ENCODE results near the gene STAC3. TPM values are rescaled to one million over a fixed set of nuclear protein-coding genes. Genes with fewer than 3 reads are reported as not detected.

The STAC3 gene
- total RNA-seq, 1 experiment from 2014 or later = 2.5 TPM

DNA sequence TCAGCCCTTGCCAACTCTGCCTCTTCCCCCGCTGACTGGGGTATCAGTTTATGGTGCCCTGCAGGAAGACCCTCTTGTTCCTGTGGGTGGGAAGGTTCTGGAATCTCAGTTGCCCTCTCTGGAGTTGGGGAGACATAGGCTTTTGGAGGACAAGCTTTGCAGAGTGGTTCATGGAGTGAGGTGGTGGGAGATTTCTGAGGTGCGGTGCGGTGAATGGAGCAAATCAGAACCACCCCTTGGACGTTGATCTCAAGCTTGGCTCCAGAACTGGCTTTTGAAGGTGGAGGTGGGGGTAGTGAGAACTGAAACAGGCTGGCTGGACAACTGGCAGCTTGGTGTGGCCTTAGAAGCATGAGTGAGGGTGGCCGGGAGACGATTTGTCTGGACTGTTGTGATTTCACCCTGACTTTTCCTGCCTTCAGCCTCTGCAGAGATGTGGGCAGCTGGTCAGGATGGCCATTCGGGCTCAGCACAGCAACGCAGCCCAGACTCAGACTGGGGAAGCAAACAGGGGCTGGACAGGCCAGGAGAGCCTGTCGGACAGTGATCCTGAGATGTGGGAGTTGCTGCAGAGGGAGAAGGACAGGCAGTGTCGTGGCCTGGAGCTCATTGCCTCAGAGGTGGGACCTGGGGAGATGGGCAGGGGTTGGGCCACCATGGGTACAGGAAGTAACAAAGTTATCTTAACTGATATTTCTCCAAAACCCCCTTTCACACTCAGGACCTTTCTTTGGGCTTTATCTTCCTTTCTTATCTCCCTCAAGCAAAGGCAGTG, 20.4 kb downstream of the STAC3 start:
- ChIA-PET CTCF (interaction anchor here (2.1 to 3.3 kb wide), 3 partner anchors 8 to 17 kb away, joined by 26 to 64 read pairs (median 27); no protein-coding TSS in a partner anchor), RAD21 (ENCODE audit: low non-redundant PET in 1 of 2, low total read pairs in 2 of 2, uncharacterized antibody in 2 of 2, unreplicated experiment in 2 of 2) (no interaction called here), POLR2A (interaction anchor here (1.2 to 2.3 kb wide), 2 partner anchors 9 to 17 kb away, joined by 5 to 16 read pairs; no protein-coding TSS in a partner anchor)
- H3K4me2 ChIP-seq (ENCODE audit: low read length) = peak overlapping the region; percentile 94
- H3K9me3 ChIP-seq (ENCODE audit: control insufficient read depth in 1 of 2, insufficient read depth in 1 of 2, low read depth in 1 of 2, low read length in 2 of 2) = no peaks in the 10 kb centered on the region
- H3K9ac ChIP-seq (ENCODE audit: low read length) = peak overlapping the region; percentile 93
- peaks cover 30% of the 10 kb centered on the region for H3K79me2 ChIP-seq (ENCODE audit: insufficient read depth, low read length)
- TF ChIP-seq, protein P1, sequence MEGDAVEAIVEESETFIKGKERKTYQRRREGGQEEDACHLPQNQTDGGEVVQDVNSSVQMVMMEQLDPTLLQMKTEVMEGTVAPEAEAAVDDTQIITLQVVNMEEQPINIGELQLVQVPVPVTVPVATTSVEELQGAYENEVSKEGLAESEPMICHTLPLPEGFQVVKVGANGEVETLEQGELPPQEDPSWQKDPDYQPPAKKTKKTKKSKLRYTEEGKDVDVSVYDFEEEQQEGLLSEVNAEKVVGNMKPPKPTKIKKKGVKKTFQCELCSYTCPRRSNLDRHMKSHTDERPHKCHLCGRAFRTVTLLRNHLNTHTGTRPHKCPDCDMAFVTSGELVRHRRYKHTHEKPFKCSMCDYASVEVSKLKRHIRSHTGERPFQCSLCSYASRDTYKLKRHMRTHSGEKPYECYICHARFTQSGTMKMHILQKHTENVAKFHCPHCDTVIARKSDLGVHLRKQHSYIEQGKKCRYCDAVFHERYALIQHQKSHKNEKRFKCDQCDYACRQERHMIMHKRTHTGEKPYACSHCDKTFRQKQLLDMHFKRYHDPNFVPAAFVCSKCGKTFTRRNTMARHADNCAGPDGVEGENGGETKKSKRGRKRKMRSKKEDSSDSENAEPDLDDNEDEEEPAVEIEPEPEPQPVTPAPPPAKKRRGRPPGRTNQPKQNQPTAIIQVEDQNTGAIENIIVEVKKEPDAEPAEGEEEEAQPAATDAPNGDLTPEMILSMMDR (IDR thresholded peaks at IDR 0.05 in 2 of 3, conservative IDR thresholded peaks at IDR 0.05 in 1 of 3; ENCODE audit: borderline replicate concordance in 1 of 3, insufficient read depth in 1 of 3, low read depth in 2 of 3, low read length in 2 of 3) = no peak
- TF ChIP-seq, protein P2, sequence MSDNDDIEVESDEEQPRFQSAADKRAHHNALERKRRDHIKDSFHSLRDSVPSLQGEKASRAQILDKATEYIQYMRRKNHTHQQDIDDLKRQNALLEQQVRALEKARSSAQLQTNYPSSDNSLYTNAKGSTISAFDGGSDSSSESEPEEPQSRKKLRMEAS (IDR thresholded peaks at IDR 0.05) = no peak
- TF ChIP-seq CBX3 (IDR thresholded peaks at IDR 0.05; ENCODE audit: low read depth) (no peak), SRF (IDR thresholded peaks at IDR 0.05; ENCODE audit: low read depth) (no peak), SP1 (IDR thresholded peaks at IDR 0.05; ENCODE audit: low read depth) (no peak), RAD21 (IDR thresholded peaks at IDR 0.05; ENCODE audit: low read depth) (no peak), YY1 (IDR thresholded peaks at IDR 0.05; ENCODE audit: extremely low read depth, insufficient replicate concordance, low read depth, low read length) (no peak), ELF1 (IDR thresholded peaks at IDR 0.05; ENCODE audit: borderline replicate concordance, low read depth) (no peak), EZH2 (IDR thresholded peaks at IDR 0.05) (no peak)
- TF ChIP-seq, protein P3, sequence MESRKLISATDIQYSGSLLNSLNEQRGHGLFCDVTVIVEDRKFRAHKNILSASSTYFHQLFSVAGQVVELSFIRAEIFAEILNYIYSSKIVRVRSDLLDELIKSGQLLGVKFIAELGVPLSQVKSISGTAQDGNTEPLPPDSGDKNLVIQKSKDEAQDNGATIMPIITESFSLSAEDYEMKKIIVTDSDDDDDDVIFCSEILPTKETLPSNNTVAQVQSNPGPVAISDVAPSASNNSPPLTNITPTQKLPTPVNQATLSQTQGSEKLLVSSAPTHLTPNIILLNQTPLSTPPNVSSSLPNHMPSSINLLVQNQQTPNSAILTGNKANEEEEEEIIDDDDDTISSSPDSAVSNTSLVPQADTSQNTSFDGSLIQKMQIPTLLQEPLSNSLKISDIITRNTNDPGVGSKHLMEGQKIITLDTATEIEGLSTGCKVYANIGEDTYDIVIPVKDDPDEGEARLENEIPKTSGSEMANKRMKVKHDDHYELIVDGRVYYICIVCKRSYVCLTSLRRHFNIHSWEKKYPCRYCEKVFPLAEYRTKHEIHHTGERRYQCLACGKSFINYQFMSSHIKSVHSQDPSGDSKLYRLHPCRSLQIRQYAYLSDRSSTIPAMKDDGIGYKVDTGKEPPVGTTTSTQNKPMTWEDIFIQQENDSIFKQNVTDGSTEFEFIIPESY (IDR thresholded peaks at IDR 0.05; ENCODE audit: extremely low read depth, insufficient replicate concordance, low read length) = no peak
- intact Hi-C loops (cut with micrococcal nuclease) = no loop called here
- BruUV-seq (replicated peaks) = TSS peak; percentile 63
- peaks cover 6 to 17% of the 10 kb centered on the region in 2 experiments; a peak in 3 of 4 replicates for H3K4me1 ChIP-seq (ENCODE audit: control insufficient read depth in 1 of 2, insufficient read depth in 2 of 2, low read length in 2 of 2)
- H3K27me3 ChIP-seq (ENCODE audit: insufficient read depth, low read length) = no peaks in the 10 kb centered on the region
- no peak for ATAC-seq
- H3K4me3 ChIP-seq (replicated peaks in 1 of 2; ENCODE audit: low read depth in 1 of 2, low read length in 2 of 2) = peak overlapping the region; percentile 71 to 86
- H2AFZ ChIP-seq (ENCODE audit: low read depth, low read length, poor library complexity, severe bottlenecking) = no peak overlapping the region
- H3K36me3 ChIP-seq (ENCODE audit: control insufficient read depth in 1 of 2, insufficient read depth in 2 of 2, low read length in 2 of 2) = peaks cover 15 to 34% of the 10 kb centered on the region in 2 experiments
- H4K20me1 ChIP-seq (ENCODE audit: insufficient read depth) = no peaks in the 10 kb centered on the region
- peak overlapping the region; percentile 88 for H3K27ac ChIP-seq (ENCODE audit: low read depth, low read length)
- H3K9me2 ChIP-seq (ENCODE audit: insufficient read depth) = no peaks in the 10 kb centered on the region
- no peak for DNase-seq (ENCODE audit: low read depth, low spot score)
